NK-92 (cell line): Measurements from ENCODE around the gene ZNF594.
A peak's percentile ranks its signal among the peaks of the same experiment; 100 is the strongest.
"Not testable (repeated sequence)": the region's sequence is repeated elsewhere in the genome, so short reads cannot be mapped to it uniquely, and the experiment has no call there.

Source experiments
- DNase-seq: peaks from one replicate; lab custom pipeline; 2025; ENCODE audit not compliant: unreplicated experiment; lab: John Stamatoyannopoulos, UW

ZNF594 gene

DNA sequence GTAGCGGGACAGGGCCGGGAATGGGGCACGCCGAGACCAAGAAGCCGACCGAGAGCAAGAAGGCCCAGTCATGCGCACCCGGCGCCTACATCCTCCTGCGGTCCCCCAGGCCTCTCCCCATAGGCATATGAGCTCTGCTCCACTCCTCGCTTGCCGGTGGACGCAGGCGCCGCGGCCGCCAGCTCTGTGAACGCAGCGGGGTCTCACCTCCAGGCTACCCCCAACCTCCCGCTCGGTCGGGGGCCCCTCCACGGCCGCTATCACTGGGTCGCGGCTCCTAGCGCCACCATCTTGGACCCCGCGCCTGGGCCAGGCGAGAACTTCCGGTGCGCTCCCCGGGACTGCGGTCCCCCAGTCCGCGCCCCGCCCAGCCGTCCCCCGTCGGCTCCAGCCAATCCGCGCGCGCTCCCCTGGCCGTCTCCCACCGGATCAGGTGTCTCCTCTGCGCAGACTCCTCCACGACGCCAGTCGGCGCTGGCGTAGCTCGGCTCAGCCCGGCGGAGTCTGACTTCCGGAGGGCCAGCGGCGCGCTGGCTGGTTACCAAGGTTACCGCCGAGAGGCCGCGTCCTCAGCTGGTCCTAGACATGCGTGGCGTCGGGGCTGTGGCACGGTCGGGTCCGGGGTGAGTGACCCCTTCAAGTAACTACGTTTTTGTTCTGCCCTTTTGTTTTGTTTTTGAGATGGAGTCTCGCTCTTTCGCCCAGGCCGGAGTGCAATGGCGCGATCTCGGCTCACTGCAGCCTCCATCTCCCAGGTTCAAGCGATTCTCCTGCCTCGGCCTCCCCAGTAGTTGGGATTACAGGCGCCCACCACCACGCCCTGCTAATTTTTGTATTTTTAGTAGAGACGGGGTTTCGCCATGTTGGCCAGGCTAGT is at the start of gene ZNF594:
Gene ZNF594, minus strand, starts transcription at position 328 of the 877 bp plus-strand sequence. CDS start 7,612 bp downstream, outside the sequence.
- peak; percentile 71 for DNase-seq

GRCh38 chr17:5239769-5240168 is 48.1 kb upstream of the ZNF594 start:
- not testable (repeated sequence) for DNase-seq

GRCh38 chr17:5238333-5238732 is 46.7 kb upstream of the ZNF594 start:
- no peak for DNase-seq

- no peak for DNase-seq
Observed at GRCh38 chr17:5237541-5238016, 45.9 kb upstream of the ZNF594 start.

DNA sequence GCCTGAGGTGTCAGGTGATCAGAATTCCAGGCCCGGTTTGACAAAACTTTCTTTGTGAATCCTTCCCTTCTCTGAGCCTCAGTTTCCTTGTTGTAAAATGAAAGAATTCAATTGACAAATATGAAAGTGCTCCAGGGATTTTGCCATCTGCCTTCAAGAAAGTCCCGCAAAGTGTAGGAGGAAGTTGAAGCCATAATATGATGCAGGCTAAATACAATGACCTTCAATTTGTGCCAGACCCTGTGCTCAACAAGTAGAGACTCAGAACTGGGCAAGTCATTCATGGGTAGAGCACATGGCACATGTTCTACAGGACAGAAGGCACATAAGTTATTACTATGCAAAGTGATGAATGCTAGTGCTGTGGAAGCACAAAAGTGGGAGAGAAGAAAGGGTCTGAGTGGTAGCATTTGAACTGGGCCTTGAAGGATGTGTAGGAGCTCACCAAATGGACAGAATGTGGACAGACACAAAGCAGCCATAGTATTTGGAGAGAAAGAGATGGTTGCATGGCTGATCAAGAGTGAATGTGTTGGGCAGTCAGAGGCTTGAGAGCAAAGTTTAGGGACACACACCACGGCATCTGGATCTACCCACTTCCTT is 45.4 kb upstream of the ZNF594 start:
- no peak for DNase-seq

- no peak for DNase-seq
Observed at GRCh38 chr17:5234645-5235576, 43.2 kb upstream of the ZNF594 start, which contains the start of gene SCIMP. Gene SCIMP (minus strand): TSS chr17:5234860. CDS start chr17:5234755, 105 bp downstream.

GRCh38 chr17:5233492-5233891 is 41.8 kb upstream of the ZNF594 start:
- DNase-seq: not testable (repeated sequence)

DNA sequence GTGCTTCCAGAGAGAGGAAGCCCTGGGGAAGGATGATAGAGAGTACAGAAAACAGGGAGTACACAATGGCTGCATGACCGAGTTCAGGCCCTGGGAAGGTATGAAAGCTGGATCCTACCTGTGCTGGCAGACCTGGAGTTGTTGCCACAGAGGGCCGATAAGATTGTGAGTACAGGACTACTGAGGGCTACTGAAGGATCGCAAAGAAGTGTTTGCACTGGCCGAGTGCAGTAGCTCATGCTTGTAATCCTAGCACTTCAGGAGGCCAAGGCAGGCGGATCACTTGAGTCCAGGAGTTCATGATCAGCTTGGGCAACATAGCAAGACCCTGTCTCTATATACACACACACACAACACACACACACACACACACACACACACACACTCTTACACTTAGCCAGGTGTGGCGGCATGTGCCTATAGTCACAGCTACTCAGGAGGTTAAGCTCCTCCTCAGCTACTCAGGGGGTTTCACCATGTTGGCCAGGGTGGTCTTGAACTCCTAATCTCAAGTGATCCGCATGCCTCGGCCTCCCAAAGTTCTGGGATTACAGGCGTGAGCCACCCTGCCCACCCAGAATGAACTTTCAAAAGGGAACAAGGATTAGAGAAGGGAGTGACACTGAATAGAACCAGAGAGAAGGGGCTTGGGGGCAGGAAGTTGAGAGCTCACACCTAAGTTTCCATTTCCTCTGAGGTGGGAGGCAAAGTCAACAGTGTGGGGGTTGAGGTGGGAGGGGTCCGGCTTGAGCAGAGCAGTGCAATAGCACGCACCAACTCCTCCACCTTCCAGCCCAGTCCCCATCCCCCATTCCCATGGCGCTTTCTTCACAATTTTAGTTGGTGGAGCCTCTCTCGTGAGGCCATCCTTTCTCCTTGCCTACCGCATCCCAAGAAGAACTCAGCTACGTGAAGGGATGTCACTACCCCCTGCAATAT is 35.5 kb upstream of the ZNF594 start:
- DNase-seq: no peak

- DNase-seq: no peak
Observed at GRCh38 chr17:5225668-5226457, 34.2 kb upstream of the ZNF594 start.

DNA sequence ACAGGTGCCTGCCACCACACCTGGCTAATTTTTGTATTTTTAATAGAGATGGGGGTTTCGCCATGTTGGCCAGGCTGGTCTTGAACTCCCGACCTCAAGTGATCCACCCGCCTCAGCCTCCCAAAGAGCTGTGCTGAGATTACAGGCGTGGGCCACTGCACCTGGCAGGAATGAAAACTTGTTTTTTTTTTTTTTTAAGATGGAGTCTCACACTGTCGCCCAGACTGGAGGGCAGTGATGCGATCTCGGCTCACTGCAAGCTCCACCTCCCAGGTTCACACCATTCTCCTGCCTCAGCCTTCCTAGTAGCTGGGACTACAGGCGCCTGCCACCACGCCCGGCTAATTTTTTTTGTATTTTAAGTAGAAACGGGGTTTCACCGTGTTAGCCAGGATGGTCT is 30.2 kb upstream of the ZNF594 start:
- DNase-seq: not testable (repeated sequence)

DNA sequence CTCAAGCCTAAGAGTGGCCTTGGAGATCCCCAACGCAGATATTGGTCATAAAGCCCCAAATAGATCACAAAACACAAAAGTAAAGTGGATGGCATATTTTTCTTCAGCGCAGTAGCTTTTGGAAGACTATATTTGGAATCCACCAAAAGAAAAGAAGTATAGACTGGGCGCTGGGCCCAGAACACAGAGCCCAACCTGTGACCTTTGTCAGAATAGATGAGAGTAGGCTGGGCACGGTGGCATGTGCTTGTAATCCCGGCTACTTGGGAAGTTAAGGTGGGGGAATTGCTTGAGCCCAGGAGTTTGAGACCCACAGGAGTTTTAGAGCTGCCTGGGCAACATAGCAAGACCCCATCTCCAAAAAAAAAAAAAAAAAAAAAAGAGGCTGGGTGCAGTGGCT is 28.4 kb upstream of the ZNF594 start:
- no peak for DNase-seq

- DNase-seq: no peak
Observed at GRCh38 chr17:5219536-5219935, 27.9 kb upstream of the ZNF594 start.

GRCh38 chr17:5217562-5217961 is 25.9 kb upstream of the ZNF594 start:
- DNase-seq: not testable (repeated sequence)

DNA sequence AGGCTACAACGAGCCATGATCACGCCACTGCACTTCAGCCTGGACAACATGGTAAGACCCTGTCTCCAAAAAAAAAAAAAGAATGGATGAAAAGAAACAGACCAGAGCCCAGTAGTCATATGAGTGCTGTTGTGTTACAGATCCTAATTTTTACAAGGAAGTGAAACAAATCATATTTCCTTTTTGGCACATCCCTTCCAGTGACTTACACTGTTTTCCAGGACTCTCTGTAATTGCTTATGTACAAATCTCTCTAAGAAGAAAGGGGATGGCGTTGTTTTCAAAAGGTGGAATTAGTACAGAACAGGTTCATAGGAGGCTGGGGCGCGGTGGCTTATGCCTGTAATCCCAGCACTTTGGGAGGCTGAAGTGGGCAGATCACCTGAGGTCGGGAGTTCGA is 19.8 kb upstream of the ZNF594 start:
- no peak for DNase-seq

DNA sequence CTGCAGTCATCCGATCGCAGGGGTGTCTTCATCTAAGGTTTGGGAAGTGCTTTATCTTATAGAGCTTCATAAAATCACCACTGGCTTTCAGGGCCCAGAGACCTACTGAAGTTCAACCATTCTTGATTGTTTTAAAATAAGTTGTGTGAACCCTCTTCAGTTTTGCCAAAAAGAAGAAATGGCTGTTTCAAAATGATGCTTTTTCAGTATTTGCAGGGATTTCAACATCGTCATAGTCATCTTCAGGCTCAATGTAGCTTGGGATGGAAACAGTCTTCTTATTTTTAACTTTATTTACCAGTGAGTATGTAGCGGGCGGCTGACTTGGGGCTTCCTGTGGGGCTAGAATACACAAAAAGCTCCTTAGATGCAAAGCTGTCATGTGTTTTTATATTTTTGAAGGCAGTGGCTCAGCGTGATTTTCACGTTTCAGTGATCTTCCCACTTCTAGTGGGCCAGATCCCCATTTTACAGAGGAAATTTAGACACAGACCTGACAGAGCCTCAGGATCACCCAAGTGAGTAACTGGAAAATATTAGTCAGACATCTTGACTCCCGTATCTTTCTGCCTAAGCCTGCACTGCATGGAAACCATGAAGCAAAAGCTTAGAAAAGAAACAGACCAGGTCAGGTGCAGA is 19.1 kb upstream of the ZNF594 start:
- DNase-seq: no peak

DNA sequence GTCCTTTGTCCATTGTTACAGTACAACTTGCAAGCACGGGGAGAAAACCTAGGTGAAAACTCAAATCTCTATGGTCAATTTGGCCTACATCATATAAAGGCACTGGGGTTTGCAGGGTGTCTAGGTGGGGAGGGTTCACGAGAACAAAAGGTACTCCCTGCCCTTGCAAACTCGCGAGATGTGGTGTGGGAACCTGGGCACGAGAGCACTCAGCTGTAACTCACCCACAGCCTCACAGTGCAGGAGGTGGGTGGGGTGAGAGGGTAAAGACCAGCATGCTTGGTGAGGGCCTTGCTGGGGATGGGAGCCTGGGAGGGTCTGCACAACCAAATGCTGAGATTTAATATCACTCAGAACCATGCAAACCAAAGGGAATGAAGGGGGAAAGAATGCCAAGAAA is 18.4 kb upstream of the ZNF594 start:
- DNase-seq: no peak

DNA sequence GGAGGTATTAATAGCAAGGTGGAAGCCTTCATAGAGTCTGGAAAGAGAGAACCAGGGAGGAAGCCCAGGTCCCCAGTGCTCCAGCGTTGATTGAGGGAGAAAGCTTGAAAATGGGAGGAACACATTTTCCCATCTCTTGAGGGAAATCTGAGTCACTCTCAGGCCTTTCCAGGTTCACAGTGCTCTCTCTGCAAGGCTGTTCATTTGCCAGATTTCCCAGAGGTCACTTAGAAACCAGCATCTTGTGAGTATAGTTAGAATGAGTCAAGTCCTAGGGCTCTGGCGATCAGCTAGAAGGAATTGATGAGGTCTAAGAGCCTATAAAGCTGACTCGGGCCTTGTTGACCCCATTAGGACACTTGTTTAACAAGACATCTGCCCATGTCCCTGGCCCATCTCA is 17.7 kb upstream of the ZNF594 start:
- DNase-seq: no peak

- no peak for DNase-seq
Observed at GRCh38 chr17:5203908-5204294, 12.2 kb upstream of the ZNF594 start.
